ELR (cell line): Measurements from ENCODE around the gene MRPL27.

ENCODE experiments used
- DNase-seq: peaks from one replicate; pipeline ENCODE4 v3.0.0-alpha.2; 2015; ENCODE audit warnings: low read depth

MRPL27 gene

GRCh38 chr17:50360486-50361115, 12.4 kb downstream of the MRPL27 start:
- DNase-seq = no peak

- no peak for DNase-seq
Observed at GRCh38 chr17:50359998-50360461, 13.0 kb downstream of the MRPL27 start.

GRCh38 chr17:50359005-50359699, 13.8 kb downstream of the MRPL27 start:
- no peak for DNase-seq

GRCh38 chr17:50358177-50358576, 14.8 kb downstream of the MRPL27 start:
- DNase-seq = no peak

- no peak for DNase-seq
Observed at GRCh38 chr17:50356892-50357510, 16.0 kb downstream of the MRPL27 start.

GRCh38 chr17:50356418-50356817, 16.6 kb downstream of the MRPL27 start:
- DNase-seq = no peak

GRCh38 chr17:50355701-50356341, 17.2 kb downstream of the MRPL27 start:
- DNase-seq = no peak

GRCh38 chr17:50355336-50355700, 17.7 kb downstream of the MRPL27 start:
- DNase-seq = no peak

- no peak for DNase-seq
Observed at GRCh38 chr17:50354776-50355175, 18.2 kb downstream of the MRPL27 start.

GRCh38 chr17:50354198-50354597, 18.8 kb downstream of the MRPL27 start:
- DNase-seq = no peak

GRCh38 chr17:50353600-50354195, 19.3 kb downstream of the MRPL27 start:
- no peak for DNase-seq

- DNase-seq = no peak
Observed at GRCh38 chr17:50352693-50353599, 20.0 kb downstream of the MRPL27 start.

GRCh38 chr17:50352072-50352692, 20.8 kb downstream of the MRPL27 start:
- DNase-seq = no peak

GRCh38 chr17:50350733-50351132, 22.3 kb downstream of the MRPL27 start:
- no peak for DNase-seq

- DNase-seq = no peak
Observed at GRCh38 chr17:50349243-50349600, 23.8 kb downstream of the MRPL27 start.

- DNase-seq = peak; percentile 84
Observed at GRCh38 chr17:50348522-50349242, 24.3 kb downstream of the MRPL27 start.

- DNase-seq = no peak
Observed at GRCh38 chr17:50347894-50348291, 25.1 kb downstream of the MRPL27 start.

GRCh38 chr17:50347117-50347893, 25.7 kb downstream of the MRPL27 start:
- DNase-seq = peak; percentile 26

- DNase-seq = peak; percentile 57
Observed at GRCh38 chr17:50346313-50347116, 26.5 kb downstream of the MRPL27 start.
